Gastrocnemius medialis (tissue), 4 donors: ENCODE results near the gene TCF4. TPM values are rescaled to one million over a fixed set of nuclear protein-coding genes. Genes with fewer than 3 reads are reported as not detected.
A peak's percentile ranks its signal among the peaks of the same experiment; 100 is the strongest.

Experiments
- ATAC-seq, 2 donors: fragments of 150-250 bp; one replicate each; pipeline ENCODE4 v1.9.1; 2016
- DNase-seq, 2 donors: peaks; one replicate each; pipeline ENCODE4 v3.0.0-alpha.2; 2019
- H3K27ac ChIP-seq, 4 donors: fragments of 200-600 bp; sonication (generic); 1 replicate in 1 of 4; 2 replicates in 3 of 4; pipeline ENCODE4 v1.5.1; 2016 to 2018; ENCODE audit warnings: mild to moderate bottlenecking in 2 of 4, moderate library complexity in 1 of 4
- H3K27me3 ChIP-seq, 3 donors: fragments of 200-600 bp; sonication (generic) in 2 of 3; 1 replicate in 1 of 3; 2 replicates in 2 of 3; pipeline versions ENCODE4 v1.5.1 to v1.6.0; 2016 to 2019; ENCODE audit warnings: mild to moderate bottlenecking in 1 of 3, moderate library complexity in 1 of 3
- H3K36me3 ChIP-seq, 2 donors: fragments of 200-600 bp; sonication (generic) in 1 of 2; one replicate each; pipeline ENCODE4 v1.5.1; 2017 to 2018
- H3K4me1 ChIP-seq, 2 donors: fragments of 200-600 bp; sonication (generic) in 1 of 2; one replicate each; pipeline ENCODE4 v1.5.1; 2016 to 2017; ENCODE audit warnings: mild to moderate bottlenecking in 2 of 2
- H3K4me3 ChIP-seq, 4 donors: fragments of 200-600 bp; sonication (generic) in 3 of 4; 1 replicate in 1 of 4; 2 replicates in 3 of 4; pipeline ENCODE4 v1.5.1; 2016 to 2019; ENCODE audit warnings: mild to moderate bottlenecking in 2 of 4
- H3K9me3 ChIP-seq, 3 donors: fragments of 200-600 bp; sonication (generic) in 2 of 3; 1 replicate in 1 of 3; 2 replicates in 2 of 3; pipeline ENCODE4 v1.5.1; 2016 to 2019
- CTCF ChIP-seq, 5 experiments: fragments of 450-650 bp in 3 of 5; fragments of 200-600 bp in 2 of 5; sonication (generic) in 2 of 5; IDR thresholded peaks in 4 of 5; conservative IDR thresholded peaks in 1 of 5; 1 replicate in 4 of 5; 2 replicates in 1 of 5; pipeline ENCODE4 v1.5.1; 2016 to 2019; ENCODE audit warnings: antibody characterized with exemption in 5 of 5, mild to moderate bottlenecking in 3 of 5, moderate library complexity in 3 of 5
- POLR2A ChIP-seq, 2 donors: fragments of 450-650 bp; IDR thresholded peaks; one replicate each; pipeline ENCODE4 v1.6.1; 2017; ENCODE audit warnings: antibody characterized with exemption in 2 of 2, mild to moderate bottlenecking in 2 of 2, moderate library complexity in 2 of 2
- in situ Hi-C, 4 donors: fragments of 200-750 bp; cut with MboI; loops; one replicate each; pipeline versions ENCODE4 v1.15.0 to v1.8.0; 2017; ENCODE audit warnings: low sequenced_read_pairs in 4 of 4
- intact Hi-C: fragments of 100-400 bp; cut with DNase I; formaldehyde crosslinking; loops from one replicate; pipeline ENCODE4 v1.15.1; 2023; ENCODE audit warnings: low total_unique reads
- total RNA-seq, 4 donors: library from RNA; depleted of rRNA; stranded (reverse); fragments of >200 nt; gene quantifications; one replicate each; pipeline versions ENCODE4 v1.1.0 to v1.2.3, GENCODE V29; 2016

TCF4 gene
- total RNA-seq, 4 donors from 2014 or later, result 40.3 to 60.6 (median 53.6) TPM

GRCh38 chr18:55235094-55235461 lies 352.9 kb downstream of the TCF4 start:
- TF ChIP-seq CTCF (IDR thresholded peaks at IDR 0.05 in 4 of 5, conservative IDR thresholded peaks at IDR 0.05 in 1 of 5) (no peak), POLR2A (IDR thresholded peaks at IDR 0.05) (no peak)
- no peak overlapping the region for H3K4me3 ChIP-seq
- in situ Hi-C loops, result loop anchor here (5.0 to 25.0 kb wide), 13 partner anchors 102 to 1352 kb away; partner anchors contain the start of gene TCF4 (in 4 of the 4)
- H3K27ac ChIP-seq, result peak overlapping the region; percentile 7 to 53 (median 45)
- H3K9me3 ChIP-seq, result no peaks in the 10 kb centered on the region
- peaks cover 4 to 13% of the 10 kb centered on the region in 2 donors for H3K4me1 ChIP-seq
- ATAC-seq (no peak), DNase-seq (no peak)
- peaks cover 0 to 35% of the 10 kb centered on the region in 2 donors for H3K36me3 ChIP-seq
- H3K27me3 ChIP-seq, result no peaks in the 10 kb centered on the region
- intact Hi-C loops, result loop anchor here (2.0 to 10.0 kb wide), 6 partner anchors 40 to 630 kb away; partner anchors contain the start of gene TCF4

GRCh38 chr18:55234366-55235093 lies 353.5 kb downstream of the TCF4 start:
- no peak overlapping the region for H3K4me3 ChIP-seq
- in situ Hi-C loops, result loop anchor here (5.0 to 25.0 kb wide), 14 partner anchors 103 to 1353 kb away; partner anchors contain the start of gene TCF4 (in 4 of the 4)
- TF ChIP-seq POLR2A (IDR thresholded peaks at IDR 0.05) (no peak), CTCF (IDR thresholded peaks at IDR 0.05 in 4 of 5, conservative IDR thresholded peaks at IDR 0.05 in 1 of 5) (peak; percentile 60 to 85 (median 82))

GRCh38 chr18:55233857-55234256 lies 354.1 kb downstream of the TCF4 start:
- H3K27me3 ChIP-seq, result no peaks in the 10 kb centered on the region
- in situ Hi-C loops (loop anchor here (5.0 to 25.0 kb wide), 10 partner anchors 103 to 1353 kb away; partner anchors contain the start of gene TCF4 (in 4 of the 4)), intact Hi-C loops (loop anchor here (2.0 to 10.0 kb wide), 4 partner anchors 41 to 1343 kb away; no protein-coding TSS in a partner anchor)
- peaks cover 0 to 43% of the 10 kb centered on the region in 2 donors for H3K36me3 ChIP-seq
- H3K4me1 ChIP-seq, result peaks cover 0 to 13% of the 10 kb centered on the region in 2 donors
- no peak for ATAC-seq
- no peak overlapping the region for H3K4me3 ChIP-seq
- peak overlapping the region in 3 of 4 donors; percentile 49 to 60 (median 53) for H3K27ac ChIP-seq
- TF ChIP-seq CTCF (IDR thresholded peaks at IDR 0.05 in 4 of 5, conservative IDR thresholded peaks at IDR 0.05 in 1 of 5) (no peak), POLR2A (IDR thresholded peaks at IDR 0.05) (no peak)
- H3K9me3 ChIP-seq, result no peaks in the 10 kb centered on the region
- DNase-seq, result no peak

More at GRCh38 chr18:55234366-55235093, 353.5 kb downstream of the TCF4 start:
- H3K27ac ChIP-seq, result peak overlapping the region; percentile 26 to 60 (median 51)
- no peaks in the 10 kb centered on the region for H3K9me3 ChIP-seq
- H3K36me3 ChIP-seq, result peaks cover 0 to 38% of the 10 kb centered on the region in 2 donors
- peaks cover 4 to 13% of the 10 kb centered on the region in 2 donors for H3K4me1 ChIP-seq
- H3K27me3 ChIP-seq, result no peaks in the 10 kb centered on the region
- intact Hi-C loops, result loop anchor here (2.0 to 10.0 kb wide), 7 partner anchors 40 to 1343 kb away; partner anchors contain the start of gene TCF4
- ATAC-seq, result peak; percentile 86 to 96
- DNase-seq, result peak; percentile 53 to 71

GRCh38 chr18:55232506-55232905 lies 355.5 kb downstream of the TCF4 start:
- intact Hi-C loops, result loop anchor here (5.0 to 10.0 kb wide), 2 partner anchors 632 to 1345 kb away; no protein-coding TSS in a partner anchor
- H3K27ac ChIP-seq, result no peak overlapping the region
- H3K27me3 ChIP-seq, result no peaks in the 10 kb centered on the region
- DNase-seq (no peak), ATAC-seq (no peak)
- peaks cover 0 to 13% of the 10 kb centered on the region in 2 donors for H3K4me1 ChIP-seq
- no peaks in the 10 kb centered on the region for H3K9me3 ChIP-seq
- TF ChIP-seq POLR2A (IDR thresholded peaks at IDR 0.05) (no peak), CTCF (IDR thresholded peaks at IDR 0.05 in 4 of 5, conservative IDR thresholded peaks at IDR 0.05 in 1 of 5) (no peak)
- H3K36me3 ChIP-seq, result peaks cover 2 to 55% of the 10 kb centered on the region in 2 donors
- in situ Hi-C loops, result loop anchor here (5.0 to 25.0 kb wide), 10 partner anchors 105 to 1355 kb away; partner anchors contain the start of gene TCF4 (in 4 of the 4)
- no peak overlapping the region for H3K4me3 ChIP-seq
